ENCODE results near the gene KLK10.

- TF ChIP-seq EP300 (IDR thresholded peaks at IDR 0.05) (no peak), CTCF (IDR thresholded peaks at IDR 0.05) (no peak)
These were observed 10.2 kb upstream of the KLK10 start for GRCh38 chr19:51029718-51030117.

Data from esophagus muscularis mucosa (tissue), 3 donors.